SJCRH30 (cell line): Measurements from ENCODE around the gene CACNA1E. TPM values are rescaled to one million over a fixed set of nuclear protein-coding genes. Genes with fewer than 3 reads are reported as not detected.

Experiments
- DNase-seq, 2 experiments: peaks; one replicate each; pipeline ENCODE4 v3.0.0-alpha.2; 2015 to 2020
- H3K27ac ChIP-seq: fragments of 250-450 bp; sonication (Bioruptor Pico); 2 replicates; pipeline ENCODE4 v1.5.1; 2020; ENCODE audit warnings: mild to moderate bottlenecking, moderate library complexity
- H3K27me3 ChIP-seq: fragments of 250-450 bp; sonication (Bioruptor Pico); 2 replicates; pipeline ENCODE4 v1.5.1; 2020; ENCODE audit warnings: mild to moderate bottlenecking, moderate library complexity
- H3K36me3 ChIP-seq: fragments of 250-450 bp; sonication (Bioruptor Pico); 2 replicates; pipeline ENCODE4 v1.5.1; 2020; ENCODE audit warnings: mild to moderate bottlenecking, moderate library complexity
- H3K4me1 ChIP-seq: fragments of 250-450 bp; sonication (Bioruptor Pico); 2 replicates; pipeline ENCODE4 v1.5.1; 2020; ENCODE audit warnings: mild to moderate bottlenecking, moderate library complexity
- H3K4me3 ChIP-seq: fragments of 250-450 bp; sonication (Bioruptor Pico); 2 replicates; pipeline ENCODE4 v1.5.1; 2020; ENCODE audit warnings: mild to moderate bottlenecking, moderate library complexity
- H3K9me3 ChIP-seq: fragments of 250-450 bp; sonication (Bioruptor Pico); replicated peaks from 2 replicates; pipeline ENCODE4 v1.5.1; 2020; ENCODE audit warnings: mild to moderate bottlenecking, moderate library complexity
- total RNA-seq: library from RNA; depleted of rRNA; stranded (reverse); fragments of >200 nt; shearing (Covaris generic); gene quantifications from 2 replicates; pipeline ENCODE4 v1.2.3, GENCODE V29; 2014

Gene CACNA1E
- total RNA-seq, 1 experiment from 2014 or later, result 0.02 TPM

GRCh38 chr1:181604482-181605249 lies 121.3 kb downstream of the CACNA1E start:
- Histone ChIP-seq H3K27ac (no peak overlapping the region), H3K27me3 (no peaks in the 10 kb centered on the region), H3K9me3 (no peaks in the 10 kb centered on the region), H3K4me1 (no peaks in the 10 kb centered on the region), H3K4me3 (no peak overlapping the region), H3K36me3 (no peaks in the 10 kb centered on the region)
- DNase-seq, result no peak

- H3K27ac ChIP-seq, result no peak overlapping the region
- no peaks in the 10 kb centered on the region for H3K4me1 ChIP-seq
- DNase-seq, result no peak
- H3K9me3 ChIP-seq, result no peaks in the 10 kb centered on the region
- H3K27me3 ChIP-seq, result no peaks in the 10 kb centered on the region
- no peaks in the 10 kb centered on the region for H3K36me3 ChIP-seq
- H3K4me3 ChIP-seq, result no peak overlapping the region
Observed at GRCh38 chr1:181607524-181607923, 124.2 kb downstream of the CACNA1E start.

GRCh38 chr1:181608386-181608785 lies 125.1 kb downstream of the CACNA1E start:
- Histone ChIP-seq H3K27ac (no peak overlapping the region), H3K4me3 (no peak overlapping the region), H3K4me1 (no peaks in the 10 kb centered on the region), H3K27me3 (no peaks in the 10 kb centered on the region), H3K36me3 (no peaks in the 10 kb centered on the region), H3K9me3 (no peaks in the 10 kb centered on the region)
- no peak for DNase-seq

GRCh38 chr1:181608948-181609347 lies 125.6 kb downstream of the CACNA1E start:
- Histone ChIP-seq H3K27ac (no peak overlapping the region), H3K4me3 (no peak overlapping the region), H3K36me3 (no peaks in the 10 kb centered on the region), H3K27me3 (no peaks in the 10 kb centered on the region), H3K4me1 (no peaks in the 10 kb centered on the region), H3K9me3 (no peaks in the 10 kb centered on the region)
- DNase-seq, result no peak

- H3K27me3 ChIP-seq, result no peaks in the 10 kb centered on the region
- H3K27ac ChIP-seq, result no peak overlapping the region
- H3K4me3 ChIP-seq, result no peak overlapping the region
- H3K9me3 ChIP-seq, result no peaks in the 10 kb centered on the region
- no peak for DNase-seq
- H3K4me1 ChIP-seq, result no peaks in the 10 kb centered on the region
- no peaks in the 10 kb centered on the region for H3K36me3 ChIP-seq
Observed at GRCh38 chr1:181612100-181612499, 128.8 kb downstream of the CACNA1E start.

- Histone ChIP-seq H3K4me3 (no peak overlapping the region), H3K4me1 (no peaks in the 10 kb centered on the region), H3K27ac (no peak overlapping the region), H3K36me3 (no peaks in the 10 kb centered on the region), H3K9me3 (no peaks in the 10 kb centered on the region), H3K27me3 (no peaks in the 10 kb centered on the region)
- no peak for DNase-seq
Observed at GRCh38 chr1:181618559-181618958, 135.2 kb downstream of the CACNA1E start.

GRCh38 chr1:181620183-181620582 lies 136.9 kb downstream of the CACNA1E start:
- no peak overlapping the region for H3K27ac ChIP-seq
- no peaks in the 10 kb centered on the region for H3K27me3 ChIP-seq
- no peaks in the 10 kb centered on the region for H3K9me3 ChIP-seq
- no peak overlapping the region for H3K4me3 ChIP-seq
- no peak for DNase-seq
- no peaks in the 10 kb centered on the region for H3K36me3 ChIP-seq
- H3K4me1 ChIP-seq, result no peaks in the 10 kb centered on the region

- H3K4me1 ChIP-seq, result no peaks in the 10 kb centered on the region
- H3K4me3 ChIP-seq, result no peak overlapping the region
- H3K27ac ChIP-seq, result no peak overlapping the region
- no peak for DNase-seq
- H3K9me3 ChIP-seq, result no peaks in the 10 kb centered on the region
- H3K27me3 ChIP-seq, result no peaks in the 10 kb centered on the region
- H3K36me3 ChIP-seq, result no peaks in the 10 kb centered on the region
Observed at GRCh38 chr1:181623850-181624249, 140.5 kb downstream of the CACNA1E start.

GRCh38 chr1:181626279-181626938 lies 143.1 kb downstream of the CACNA1E start:
- Histone ChIP-seq H3K27me3 (no peaks in the 10 kb centered on the region), H3K36me3 (no peaks in the 10 kb centered on the region), H3K9me3 (no peaks in the 10 kb centered on the region), H3K4me3 (no peak overlapping the region), H3K27ac (no peak overlapping the region), H3K4me1 (no peaks in the 10 kb centered on the region)
- DNase-seq, result no peak

- no peak for DNase-seq
- Histone ChIP-seq H3K9me3 (no peaks in the 10 kb centered on the region), H3K27ac (no peak overlapping the region), H3K27me3 (no peaks in the 10 kb centered on the region), H3K4me3 (no peak overlapping the region), H3K36me3 (no peaks in the 10 kb centered on the region), H3K4me1 (no peaks in the 10 kb centered on the region)
Observed at GRCh38 chr1:181630398-181630797, 147.1 kb downstream of the CACNA1E start.

GRCh38 chr1:181630838-181631237 lies 147.5 kb downstream of the CACNA1E start:
- H3K9me3 ChIP-seq, result no peaks in the 10 kb centered on the region
- no peak overlapping the region for H3K27ac ChIP-seq
- no peak overlapping the region for H3K4me3 ChIP-seq
- no peaks in the 10 kb centered on the region for H3K4me1 ChIP-seq
- H3K27me3 ChIP-seq, result no peaks in the 10 kb centered on the region
- no peaks in the 10 kb centered on the region for H3K36me3 ChIP-seq
- no peak for DNase-seq

GRCh38 chr1:181632492-181632891 lies 149.2 kb downstream of the CACNA1E start:
- DNase-seq, result no peak
- Histone ChIP-seq H3K27me3 (no peaks in the 10 kb centered on the region), H3K36me3 (no peaks in the 10 kb centered on the region), H3K27ac (no peak overlapping the region), H3K4me3 (no peak overlapping the region), H3K4me1 (no peaks in the 10 kb centered on the region), H3K9me3 (no peaks in the 10 kb centered on the region)

GRCh38 chr1:181632960-181633359 lies 149.6 kb downstream of the CACNA1E start:
- H3K4me1 ChIP-seq, result no peaks in the 10 kb centered on the region
- H3K36me3 ChIP-seq, result no peaks in the 10 kb centered on the region
- H3K9me3 ChIP-seq, result no peaks in the 10 kb centered on the region
- H3K4me3 ChIP-seq, result no peak overlapping the region
- no peak overlapping the region for H3K27ac ChIP-seq
- no peaks in the 10 kb centered on the region for H3K27me3 ChIP-seq
- DNase-seq, result no peak

GRCh38 chr1:181635110-181635509 lies 151.8 kb downstream of the CACNA1E start:
- Histone ChIP-seq H3K36me3 (no peaks in the 10 kb centered on the region), H3K4me3 (no peak overlapping the region), H3K27me3 (no peaks in the 10 kb centered on the region), H3K4me1 (no peaks in the 10 kb centered on the region), H3K9me3 (no peaks in the 10 kb centered on the region), H3K27ac (no peak overlapping the region)
- no peak for DNase-seq

GRCh38 chr1:181637998-181638397 lies 154.7 kb downstream of the CACNA1E start:
- no peaks in the 10 kb centered on the region for H3K4me1 ChIP-seq
- no peak for DNase-seq
- no peaks in the 10 kb centered on the region for H3K36me3 ChIP-seq
- H3K9me3 ChIP-seq, result no peaks in the 10 kb centered on the region
- no peak overlapping the region for H3K27ac ChIP-seq
- no peak overlapping the region for H3K4me3 ChIP-seq
- H3K27me3 ChIP-seq, result no peaks in the 10 kb centered on the region

GRCh38 chr1:181640956-181641355 lies 157.6 kb downstream of the CACNA1E start:
- Histone ChIP-seq H3K27me3 (no peaks in the 10 kb centered on the region), H3K9me3 (no peaks in the 10 kb centered on the region), H3K36me3 (no peaks in the 10 kb centered on the region), H3K4me3 (no peak overlapping the region), H3K4me1 (no peaks in the 10 kb centered on the region), H3K27ac (no peak overlapping the region)
- DNase-seq, result no peak
